HepG2 (cell line): Measurements from ENCODE around the gene KCNAB2. TPM values are rescaled to one million over a fixed set of nuclear protein-coding genes. Genes with fewer than 3 reads are reported as not detected.

Experiments
- AHDC1 ChIP-seq: sonication (generic); formaldehyde crosslinking; IDR thresholded peaks from 2 replicates; pipeline ENCODE4 v1.5.1; 2020; ENCODE audit warnings: mild to moderate bottlenecking, missing genetic modification reagents, borderline replicate concordance
- GTF3A ChIP-seq: sonication (generic); formaldehyde crosslinking; conservative IDR thresholded peaks from 2 replicates; pipeline ENCODE4 v1.4.0; 2020; ENCODE audit warnings: mild to moderate bottlenecking, missing genetic modification reagents
- KDM3A ChIP-seq: IDR thresholded peaks from 2 replicates; pipeline ENCODE4 v1.6.1; 2018; ENCODE audit warnings: low read depth, missing compliant biosample characterization
- TFE3 ChIP-seq: IDR thresholded peaks from 2 replicates; pipeline ENCODE4 v1.6.1; 2016
- ZNF460 ChIP-seq: sonication (generic); formaldehyde crosslinking; IDR thresholded peaks from 2 replicates; pipeline ENCODE4 v1.5.1; 2020; ENCODE audit warnings: missing genetic modification reagents, mild to moderate bottlenecking, borderline replicate concordance
- ZNF672 ChIP-seq: sonication (generic); formaldehyde crosslinking; IDR thresholded peaks from 2 replicates; pipeline ENCODE4 v1.8.1; 2022; ENCODE audit warnings: missing genetic modification reagents
- ZNF687 ChIP-seq: sonication (generic); formaldehyde crosslinking; IDR thresholded peaks from 2 replicates; pipeline ENCODE4 v1.5.1; 2020; ENCODE audit warnings: mild to moderate bottlenecking, missing genetic modification reagents, moderate library complexity
- polyA plus RNA-seq, 8 experiments: library from polyadenylated mRNA; depleted of rRNA in 3 of 8; stranded (reverse) in 7 of 8; unstranded in 1 of 8; fragments of >200 nt; fragmentation: Illumina TruSeq in 4 of 8; extraction: Trizol in 4 of 8; gene quantifications; 2 replicates each; pipeline versions ENCODE4 v1.2.1 to v1.2.3, GENCODE V29; 2011 to 2016; ENCODE audit warnings: low read depth in 4 of 8, missing spikeins in 1 of 8, mixed read lengths in 1 of 8; ENCODE audit not compliant: insufficient read depth in 1 of 8
- total RNA-seq, 5 experiments: library from RNA; depleted of rRNA; stranded (reverse); fragments of >200 nt; fragmentation: Illumina TruSeq; extraction: Trizol; gene quantifications; 2 replicates each; pipeline ENCODE4 v1.2.3, GENCODE V29; 2016; ENCODE audit warnings: low read depth in 1 of 5

KCNAB2 gene
- total and polyA plus RNA-seq, 2 of the 13 experiments (the other 11 are each of a cell fraction or from before 2014, with no cell fraction given), result 6.2 to 8.8 TPM

- TF ChIP-seq AHDC1 (no peak), TFE3 (CRISPR knock-in tag) (no peak), KDM3A (no peak), ZNF687 (no peak), GTF3A (CRISPR knock-in tag) (no peak), ZNF460 (CRISPR knock-in tag) (no peak), ZNF672 (CRISPR knock-in tag) (no peak)
- TF ChIP-seq, all 625 proteins: peak for 0
These were observed 84.3 kb downstream of the KCNAB2 start (continued) for GRCh38 chr1:6130036-6130435.
